HCT116 (cell line): Measurements from ENCODE around the gene JPH3.

ENCODE experiments used
- FOSL1 ChIP-seq: IDR thresholded peaks from 2 replicates; pipeline ENCODE4 v1.6.1; 2012; ENCODE audit warnings: low read depth
- POLR2A ChIP-seq: IDR thresholded peaks from 2 replicates; pipeline ENCODE4 v1.7.0; 2011; ENCODE audit warnings: borderline replicate concordance; ENCODE audit not compliant: insufficient read depth, insufficient read length; ENCODE audit errors: extremely low read depth
- RAD21 ChIP-seq: IDR thresholded peaks from 2 replicates; pipeline ENCODE4 v1.6.1; 2012; ENCODE audit warnings: low read depth, mild to moderate bottlenecking
- ZBTB33 ChIP-seq: IDR thresholded peaks from 2 replicates; pipeline ENCODE4 v1.6.1; 2011; ENCODE audit warnings: mild to moderate bottlenecking, low read length, moderate library complexity; ENCODE audit not compliant: insufficient replicate concordance; ENCODE audit errors: extremely low read depth
- TF ChIP-seq, protein P1 (sequence below), 3 experiments: fragments of 200-600 bp in 1 of 3; sonication (generic) in 1 of 3; IDR thresholded peaks in 2 of 3; conservative IDR thresholded peaks in 1 of 3; 2 replicates each; pipeline ENCODE4 v1.5.1; 2012 to 2017; ENCODE audit warnings: low read depth in 2 of 3, low read length in 2 of 3, antibody characterized with exemption in 1 of 3, borderline replicate concordance in 1 of 3, control low read depth in 1 of 3, mild to moderate bottlenecking in 1 of 3, mixed read lengths in 1 of 3, mixed run types in 1 of 3, moderate library complexity in 1 of 3; ENCODE audit not compliant: insufficient read depth in 1 of 3
- TF ChIP-seq, protein P2 (sequence below): IDR thresholded peaks from 2 replicates; pipeline ENCODE4 v1.6.1; 2012; ENCODE audit warnings: low read depth

- TF ChIP-seq FOSL1 (no peak), RAD21 (no peak), POLR2A (no peak), ZBTB33 (no peak)
- TF ChIP-seq, protein P1, sequence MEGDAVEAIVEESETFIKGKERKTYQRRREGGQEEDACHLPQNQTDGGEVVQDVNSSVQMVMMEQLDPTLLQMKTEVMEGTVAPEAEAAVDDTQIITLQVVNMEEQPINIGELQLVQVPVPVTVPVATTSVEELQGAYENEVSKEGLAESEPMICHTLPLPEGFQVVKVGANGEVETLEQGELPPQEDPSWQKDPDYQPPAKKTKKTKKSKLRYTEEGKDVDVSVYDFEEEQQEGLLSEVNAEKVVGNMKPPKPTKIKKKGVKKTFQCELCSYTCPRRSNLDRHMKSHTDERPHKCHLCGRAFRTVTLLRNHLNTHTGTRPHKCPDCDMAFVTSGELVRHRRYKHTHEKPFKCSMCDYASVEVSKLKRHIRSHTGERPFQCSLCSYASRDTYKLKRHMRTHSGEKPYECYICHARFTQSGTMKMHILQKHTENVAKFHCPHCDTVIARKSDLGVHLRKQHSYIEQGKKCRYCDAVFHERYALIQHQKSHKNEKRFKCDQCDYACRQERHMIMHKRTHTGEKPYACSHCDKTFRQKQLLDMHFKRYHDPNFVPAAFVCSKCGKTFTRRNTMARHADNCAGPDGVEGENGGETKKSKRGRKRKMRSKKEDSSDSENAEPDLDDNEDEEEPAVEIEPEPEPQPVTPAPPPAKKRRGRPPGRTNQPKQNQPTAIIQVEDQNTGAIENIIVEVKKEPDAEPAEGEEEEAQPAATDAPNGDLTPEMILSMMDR (IDR thresholded peaks at IDR 0.05 in 2 of 3, conservative IDR thresholded peaks at IDR 0.05 in 1 of 3; ENCODE audit: borderline replicate concordance in 1 of 3, insufficient read depth in 1 of 3, low read depth in 2 of 3, low read length in 2 of 3) = no peak
- TF ChIP-seq, protein P2, sequence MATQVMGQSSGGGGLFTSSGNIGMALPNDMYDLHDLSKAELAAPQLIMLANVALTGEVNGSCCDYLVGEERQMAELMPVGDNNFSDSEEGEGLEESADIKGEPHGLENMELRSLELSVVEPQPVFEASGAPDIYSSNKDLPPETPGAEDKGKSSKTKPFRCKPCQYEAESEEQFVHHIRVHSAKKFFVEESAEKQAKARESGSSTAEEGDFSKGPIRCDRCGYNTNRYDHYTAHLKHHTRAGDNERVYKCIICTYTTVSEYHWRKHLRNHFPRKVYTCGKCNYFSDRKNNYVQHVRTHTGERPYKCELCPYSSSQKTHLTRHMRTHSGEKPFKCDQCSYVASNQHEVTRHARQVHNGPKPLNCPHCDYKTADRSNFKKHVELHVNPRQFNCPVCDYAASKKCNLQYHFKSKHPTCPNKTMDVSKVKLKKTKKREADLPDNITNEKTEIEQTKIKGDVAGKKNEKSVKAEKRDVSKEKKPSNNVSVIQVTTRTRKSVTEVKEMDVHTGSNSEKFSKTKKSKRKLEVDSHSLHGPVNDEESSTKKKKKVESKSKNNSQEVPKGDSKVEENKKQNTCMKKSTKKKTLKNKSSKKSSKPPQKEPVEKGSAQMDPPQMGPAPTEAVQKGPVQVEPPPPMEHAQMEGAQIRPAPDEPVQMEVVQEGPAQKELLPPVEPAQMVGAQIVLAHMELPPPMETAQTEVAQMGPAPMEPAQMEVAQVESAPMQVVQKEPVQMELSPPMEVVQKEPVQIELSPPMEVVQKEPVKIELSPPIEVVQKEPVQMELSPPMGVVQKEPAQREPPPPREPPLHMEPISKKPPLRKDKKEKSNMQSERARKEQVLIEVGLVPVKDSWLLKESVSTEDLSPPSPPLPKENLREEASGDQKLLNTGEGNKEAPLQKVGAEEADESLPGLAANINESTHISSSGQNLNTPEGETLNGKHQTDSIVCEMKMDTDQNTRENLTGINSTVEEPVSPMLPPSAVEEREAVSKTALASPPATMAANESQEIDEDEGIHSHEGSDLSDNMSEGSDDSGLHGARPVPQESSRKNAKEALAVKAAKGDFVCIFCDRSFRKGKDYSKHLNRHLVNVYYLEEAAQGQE = no peak
Measured at GRCh38 chr16:87679593-87680271, 77.4 kb downstream of the JPH3 start.
